HepG2 (cell line): ENCODE data around the gene TBX10. TPM values are rescaled to one million over a fixed set of nuclear protein-coding genes. Genes with fewer than 3 reads are reported as not detected.

ENCODE experiments used
- ATAC-seq: fragments of 200-7000 bp; cut with Tn5 transposase; 3 replicates; pipeline ENCODE4 v1.9.1; 2020; ENCODE audit warnings: mild to moderate bottlenecking, moderate library complexity
- BruUV-seq: library from RNA; stranded (reverse); fragments of 400-500 nt; replicated peaks from 2 replicates; lab custom pipeline; 2021; lab: Mats Ljungman, UMichigan
- CTCF ChIA-PET: fragments of 300-600 bp; formaldehyde crosslinking; extraction: SDS; loops from one replicate; lab custom pipeline; 2021; ENCODE audit warnings: low total read pairs, inconsistent platforms, low intra/inter-chr PET ratio; lab: Yijun Ruan, JAX
- POLR2A ChIA-PET: fragments of 350-600 bp; sonication (Branson Sonifier 250); formaldehyde crosslinking; loops from one replicate; lab custom pipeline; 2020; ENCODE audit warnings: antibody characterized with exemption, inconsistent platforms; lab: Yijun Ruan, JAX
- DNase-seq: peaks from one replicate; pipeline ENCODE4 v3.0.0-alpha.2; 2015; ENCODE audit warnings: low spot score
- FAIRE-seq: peaks from 3 replicates; lab custom pipeline; 2011; peaks lifted over from hg19 to GRCh38; lab: Jason Lieb, UNC
- H2AFZ ChIP-seq: one replicate; pipeline ENCODE4 v1.6.1; 2011; ENCODE audit warnings: low read length, inconsistent platforms
- H3K27ac ChIP-seq: fragments of 300-600 bp; 3 replicates; pipeline ENCODE4 v1.8.0; 2011; ENCODE audit warnings: mixed run types, mild to moderate bottlenecking, mixed read lengths, low read length, inconsistent platforms; ENCODE audit not compliant: insufficient read depth; ENCODE audit errors: extremely low read length
- H3K27me3 ChIP-seq, 2 experiments: fragments of 200-600 bp in 1 of 2; 2 replicates in 1 of 2; 3 replicates in 1 of 2; pipeline versions ENCODE4 v1.6.0 to v1.8.0; 2011; ENCODE audit warnings: low read length in 2 of 2, mild to moderate bottlenecking in 2 of 2, moderate library complexity in 2 of 2, inconsistent platforms in 1 of 2; ENCODE audit not compliant: insufficient read depth in 2 of 2, control insufficient read depth in 1 of 2
- H3K36me3 ChIP-seq, 2 experiments: fragments of 200-600 bp in 1 of 2; replicated peaks in 1 of 2; 2 replicates in 1 of 2; 3 replicates in 1 of 2; pipeline versions ENCODE4 v1.5.1 to v1.8.0; 2011; ENCODE audit warnings: low read length in 2 of 2, inconsistent platforms in 1 of 2; ENCODE audit not compliant: insufficient read depth in 2 of 2, control insufficient read depth in 1 of 2
- H3K4me1 ChIP-seq: 2 replicates; pipeline ENCODE4 v1.5.1; 2012; ENCODE audit warnings: low read length, inconsistent platforms; ENCODE audit not compliant: insufficient read depth
- H3K4me2 ChIP-seq: 2 replicates; pipeline ENCODE4 v1.6.0; 2011; ENCODE audit warnings: low read depth, low read length, inconsistent platforms
- H3K4me3 ChIP-seq, 3 experiments: fragments of 200-600 bp in 1 of 3; sonication (generic), shearing (Covaris generic) in 1 of 3; replicated peaks in 1 of 3; 2 replicates each; pipeline ENCODE4 v1.5.1; 2011 to 2016; ENCODE audit warnings: low read length in 3 of 3, inconsistent platforms in 2 of 3, low read depth in 2 of 3, mild to moderate bottlenecking in 2 of 3, control low read depth in 1 of 3, mixed read lengths in 1 of 3; ENCODE audit not compliant: insufficient read depth in 1 of 3
- H3K79me2 ChIP-seq: one replicate; pipeline ENCODE4 v1.6.1; 2011; ENCODE audit warnings: low read length, inconsistent platforms; ENCODE audit not compliant: insufficient read depth
- H3K9ac ChIP-seq: 2 replicates; pipeline ENCODE4 v1.6.0; 2011; ENCODE audit warnings: mild to moderate bottlenecking, low read depth, low read length, inconsistent platforms; ENCODE audit not compliant: insufficient read depth
- H3K9me3 ChIP-seq: 2 replicates; pipeline ENCODE4 v1.5.1; 2012; ENCODE audit warnings: mild to moderate bottlenecking, low read length
- H4K20me1 ChIP-seq: 2 replicates; pipeline ENCODE4 v1.6.0; 2011; ENCODE audit warnings: inconsistent platforms, mild to moderate bottlenecking, low read length, moderate library complexity; ENCODE audit not compliant: insufficient read depth
- AHR ChIP-seq: IDR thresholded peaks from 2 replicates; pipeline ENCODE4 v1.6.1; 2018; ENCODE audit warnings: missing genetic modification reagents, missing compliant biosample characterization
- ARHGAP35 ChIP-seq: sonication (generic); formaldehyde crosslinking; IDR thresholded peaks from 2 replicates; pipeline ENCODE4 v1.9.0; 2022; ENCODE audit warnings: mild to moderate bottlenecking, inconsistent platforms, moderate library complexity, missing genetic modification reagents, borderline replicate concordance
- GATA4 ChIP-seq: sonication (generic); IDR thresholded peaks from 2 replicates; pipeline ENCODE4 v1.6.1; 2016; ENCODE audit warnings: antibody characterized with exemption, low read depth, borderline replicate concordance
- IRX3 ChIP-seq: sonication (generic); formaldehyde crosslinking; IDR thresholded peaks from 2 replicates; pipeline ENCODE4 v1.8.1; 2023; ENCODE audit warnings: mild to moderate bottlenecking, low read depth, missing genetic modification reagents, borderline replicate concordance
- JARID2 ChIP-seq: sonication (generic); formaldehyde crosslinking; IDR thresholded peaks from 2 replicates; pipeline ENCODE4 v1.8.1; 2023; ENCODE audit warnings: missing genetic modification reagents, inconsistent platforms; ENCODE audit not compliant: insufficient replicate concordance
- KDM4B ChIP-seq: sonication (generic); formaldehyde crosslinking; IDR thresholded peaks from 2 replicates; pipeline ENCODE4 v1.4.0; 2020; ENCODE audit warnings: missing genetic modification reagents
- KMT2A ChIP-seq: sonication (generic); formaldehyde crosslinking; IDR thresholded peaks from 2 replicates; pipeline ENCODE4 v1.4.0; 2020; ENCODE audit warnings: missing genetic modification reagents
- MXI1 ChIP-seq: IDR thresholded peaks from 3 replicates; pipeline ENCODE4 v1.6.1; 2012; ENCODE audit warnings: low read depth, low read length, inconsistent platforms, borderline replicate concordance
- SPEN ChIP-seq: sonication (generic); formaldehyde crosslinking; IDR thresholded peaks from 2 replicates; pipeline ENCODE4 v1.5.1; 2020; ENCODE audit warnings: low read depth, mild to moderate bottlenecking, missing genetic modification reagents
- STAT5B ChIP-seq: sonication (generic); formaldehyde crosslinking; IDR thresholded peaks from 2 replicates; pipeline ENCODE4 v1.4.0; 2020; ENCODE audit warnings: missing genetic modification reagents
- ZFP62 ChIP-seq: sonication (generic); formaldehyde crosslinking; IDR thresholded peaks from 2 replicates; pipeline ENCODE4 v1.4.0; 2020; ENCODE audit warnings: missing genetic modification reagents
- ZNF546 ChIP-seq: sonication (generic); formaldehyde crosslinking; conservative IDR thresholded peaks from 2 replicates; pipeline ENCODE4 v1.8.1; 2023; ENCODE audit warnings: mild to moderate bottlenecking, missing genetic modification reagents
- ZNF614 ChIP-seq: IDR thresholded peaks from 2 replicates; pipeline ENCODE4 v1.6.1; 2018; ENCODE audit warnings: missing biosample characterization, missing genetic modification reagents, inconsistent platforms, borderline replicate concordance
- WGBS: methylation state at CpG from one replicate; pipeline ENCODE4 v1.1.6; 2017; ENCODE audit warnings: low lambda C conversion rate; 5-methylcytosine and 5-hydroxymethylcytosine counted together
- in situ Hi-C: cut with HindIII; loops from 2 replicates; pipeline ENCODE4 v1.10.0; 2017; ENCODE audit warnings: low pct_unique_long_range_greater_than_20kb; ENCODE audit not compliant: extremely low pct_ligation_motif_present
- intact Hi-C: fragments of 100-400 bp; cut with micrococcal nuclease; formaldehyde crosslinking; loops from one replicate; pipeline ENCODE4 v1.10.0; 2022; ENCODE audit not compliant: unreplicated experiment
- polyA plus RNA-seq, 8 experiments: library from polyadenylated mRNA; depleted of rRNA in 3 of 8; stranded (reverse) in 7 of 8; unstranded in 1 of 8; fragments of >200 nt; fragmentation: Illumina TruSeq in 4 of 8; extraction: Trizol in 4 of 8; gene quantifications; 2 replicates each; pipeline versions ENCODE4 v1.2.1 to v1.2.3, GENCODE V29; 2011 to 2016; ENCODE audit warnings: low read depth in 4 of 8, missing spikeins in 1 of 8, mixed read lengths in 1 of 8; ENCODE audit not compliant: insufficient read depth in 1 of 8
- total RNA-seq, 5 experiments: library from RNA; depleted of rRNA; stranded (reverse); fragments of >200 nt; fragmentation: Illumina TruSeq; extraction: Trizol; gene quantifications; 2 replicates each; pipeline ENCODE4 v1.2.3, GENCODE V29; 2016; ENCODE audit warnings: low read depth in 1 of 5
- TF ChIP-seq, protein P1 (sequence below): sonication (generic); formaldehyde crosslinking; IDR thresholded peaks from 2 replicates; pipeline ENCODE4 v1.4.0; 2020; ENCODE audit warnings: missing genetic modification reagents
- TF ChIP-seq, protein P2 (sequence below): sonication (generic); formaldehyde crosslinking; IDR thresholded peaks from 2 replicates; pipeline ENCODE4 v1.4.0; 2020; ENCODE audit warnings: mild to moderate bottlenecking, missing genetic modification reagents
- TF ChIP-seq, protein P3 (sequence below): sonication (generic); formaldehyde crosslinking; IDR thresholded peaks from 2 replicates; pipeline ENCODE4 v1.4.0; 2020; ENCODE audit warnings: mild to moderate bottlenecking, missing genetic modification reagents

The TBX10 gene
- total and polyA plus RNA-seq, 2 of the 13 experiments (the other 11 are each of a cell fraction or from before 2014, with no cell fraction given): 0.27 to 1.7 TPM

DNA sequence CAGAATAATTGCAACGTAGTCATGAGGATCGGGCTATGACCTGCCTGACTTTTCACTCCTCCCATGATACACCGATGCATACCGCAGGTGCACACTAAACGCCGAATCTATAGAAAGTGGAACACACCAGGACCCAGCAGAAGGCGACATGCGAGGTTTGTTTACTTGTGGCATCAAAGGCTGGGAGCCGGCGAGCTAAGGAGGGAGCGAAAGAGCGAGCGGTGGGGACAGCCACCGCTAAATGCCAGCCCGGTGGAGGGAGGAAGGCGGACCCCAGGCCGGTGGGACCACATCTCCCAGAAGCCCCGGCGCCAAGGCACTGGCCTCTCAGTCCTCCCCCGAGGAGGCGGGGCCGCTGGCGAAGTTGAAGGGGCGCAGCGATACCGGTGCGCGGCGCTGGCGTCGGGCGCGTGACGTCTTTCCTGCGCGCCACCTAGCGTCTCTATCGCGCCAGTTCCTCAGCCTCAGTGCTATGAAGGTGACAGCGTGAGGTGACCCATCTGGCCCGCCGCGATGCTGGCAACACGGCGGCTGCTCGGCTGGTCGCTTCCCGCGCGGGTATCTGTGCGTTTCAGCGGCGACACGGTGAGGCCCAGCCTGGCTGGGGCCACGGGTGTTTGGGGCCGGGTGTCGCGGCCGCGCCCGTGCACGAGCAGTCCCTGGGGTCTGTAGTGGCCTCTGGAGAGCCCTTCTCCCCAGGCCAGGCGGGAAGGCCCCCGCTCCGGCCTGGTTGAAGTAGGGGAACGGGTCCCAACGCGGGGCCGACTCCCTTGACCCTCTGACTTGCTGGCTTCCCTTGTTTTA, 32.9 kb downstream of the TBX10 start, which contains the start of gene NDUFV1:
TSS of gene NDUFV1 (plus strand) at position 445 of the 804 bp plus-strand sequence. CDS start at position 514, 69 bp downstream.
- intact Hi-C loops: loop anchor here (1.0 kb wide), 2 partner anchors 25 to 34 kb away; no protein-coding TSS in a partner anchor
- CTCF ChIA-PET: interaction anchor here (0.6 to 1.7 kb wide), 2 partner anchors 34 to 98 kb away, joined by 3 to 20 read pairs; no protein-coding TSS in a partner anchor
- in situ Hi-C loops: no loop called here
- no TSS peak for BruUV-seq
- peak; percentile 97 for ATAC-seq
- Histone ChIP-seq H2AFZ (peak within 1 kb of the TSS; percentile 82), H3K4me1 (peaks cover 21% of the 10 kb centered on the region), H3K9me3 (peaks cover 6% of the 10 kb centered on the region; the same call in 1 of the 2 replicates), H3K36me3 (peaks cover 6 to 31% of the 10 kb centered on the region in 2 experiments; a peak in 3 of 5 replicates), H3K79me2 (peaks cover 8% of the 10 kb centered on the region), H3K4me3 (peak within 1 kb of the TSS; percentile 81 to 92 (median 88)), H3K27ac (peak within 1 kb of the TSS; percentile 37), H3K9ac (peak within 1 kb of the TSS; percentile 85), H3K4me2 (peak within 1 kb of the TSS; percentile 92), H3K27me3 (peaks cover 2 to 10% of the 10 kb centered on the region in 2 experiments; a peak in 2 of 5 replicates), H4K20me1 (no peaks in the 10 kb centered on the region)
- DNase-seq: peak; percentile 90
- peak; percentile 93 for FAIRE-seq
- WGBS: 2% methylated on average over 9 of the region's 69 CpGs
- POLR2A ChIA-PET: interaction anchor here (1.5 kb wide), 1 partner anchor 23 kb away, joined by 7 read pairs; the partner anchor contains the start of gene NUDT8
- no peak for TF ChIP-seq STAT5B (CRISPR knock-in tag)
- TF ChIP-seq IRX3 (CRISPR knock-in tag): peak; percentile 60; the same call in 1 of the 2 replicates
- no peak; the same call in 1 of the 2 replicates for TF ChIP-seq ZNF614 (CRISPR knock-in tag)
- TF ChIP-seq SPEN (CRISPR knock-in tag): peak; percentile 86
- peak; percentile 72; the same call in 1 of the 2 replicates for TF ChIP-seq KMT2A (CRISPR knock-in tag)
- TF ChIP-seq, protein P1, sequence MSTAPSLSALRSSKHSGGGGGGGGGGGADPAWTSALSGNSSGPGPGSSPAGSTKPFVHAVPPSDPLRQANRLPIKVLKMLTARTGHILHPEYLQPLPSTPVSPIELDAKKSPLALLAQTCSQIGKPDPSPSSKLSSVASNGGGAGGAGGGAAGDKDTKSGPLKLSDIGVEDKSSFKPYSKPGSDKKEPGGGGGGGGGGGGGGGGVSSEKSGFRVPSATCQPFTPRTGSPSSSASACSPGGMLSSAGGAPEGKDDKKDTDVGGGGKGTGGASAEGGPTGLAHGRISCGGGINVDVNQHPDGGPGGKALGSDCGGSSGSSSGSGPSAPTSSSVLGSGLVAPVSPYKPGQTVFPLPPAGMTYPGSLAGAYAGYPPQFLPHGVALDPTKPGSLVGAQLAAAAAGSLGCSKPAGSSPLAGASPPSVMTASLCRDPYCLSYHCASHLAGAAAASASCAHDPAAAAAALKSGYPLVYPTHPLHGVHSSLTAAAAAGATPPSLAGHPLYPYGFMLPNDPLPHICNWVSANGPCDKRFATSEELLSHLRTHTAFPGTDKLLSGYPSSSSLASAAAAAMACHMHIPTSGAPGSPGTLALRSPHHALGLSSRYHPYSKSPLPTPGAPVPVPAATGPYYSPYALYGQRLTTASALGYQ: no peak
- TF ChIP-seq ZNF546 (CRISPR knock-in tag): 0 out of 2 replicates have a peak, but pooled peaks have one; percentile 20
- TF ChIP-seq, protein P2, sequence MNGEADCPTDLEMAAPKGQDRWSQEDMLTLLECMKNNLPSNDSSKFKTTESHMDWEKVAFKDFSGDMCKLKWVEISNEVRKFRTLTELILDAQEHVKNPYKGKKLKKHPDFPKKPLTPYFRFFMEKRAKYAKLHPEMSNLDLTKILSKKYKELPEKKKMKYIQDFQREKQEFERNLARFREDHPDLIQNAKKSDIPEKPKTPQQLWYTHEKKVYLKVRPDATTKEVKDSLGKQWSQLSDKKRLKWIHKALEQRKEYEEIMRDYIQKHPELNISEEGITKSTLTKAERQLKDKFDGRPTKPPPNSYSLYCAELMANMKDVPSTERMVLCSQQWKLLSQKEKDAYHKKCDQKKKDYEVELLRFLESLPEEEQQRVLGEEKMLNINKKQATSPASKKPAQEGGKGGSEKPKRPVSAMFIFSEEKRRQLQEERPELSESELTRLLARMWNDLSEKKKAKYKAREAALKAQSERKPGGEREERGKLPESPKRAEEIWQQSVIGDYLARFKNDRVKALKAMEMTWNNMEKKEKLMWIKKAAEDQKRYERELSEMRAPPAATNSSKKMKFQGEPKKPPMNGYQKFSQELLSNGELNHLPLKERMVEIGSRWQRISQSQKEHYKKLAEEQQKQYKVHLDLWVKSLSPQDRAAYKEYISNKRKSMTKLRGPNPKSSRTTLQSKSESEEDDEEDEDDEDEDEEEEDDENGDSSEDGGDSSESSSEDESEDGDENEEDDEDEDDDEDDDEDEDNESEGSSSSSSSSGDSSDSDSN (CRISPR knock-in tag): peak; percentile 69
- peak; percentile 63; the same call in 1 of the 2 replicates for TF ChIP-seq KDM4B
- no peak for TF ChIP-seq GATA4
- 0 out of 2 replicates have a peak, but pooled peaks have one; percentile 17 for TF ChIP-seq ARHGAP35
- TF ChIP-seq, protein P3, sequence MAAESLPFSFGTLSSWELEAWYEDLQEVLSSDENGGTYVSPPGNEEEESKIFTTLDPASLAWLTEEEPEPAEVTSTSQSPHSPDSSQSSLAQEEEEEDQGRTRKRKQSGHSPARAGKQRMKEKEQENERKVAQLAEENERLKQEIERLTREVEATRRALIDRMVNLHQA (CRISPR knock-in tag): no peak
- peak; percentile 92; the same call in 1 of the 3 replicates for TF ChIP-seq MXI1
- TF ChIP-seq ZFP62 (CRISPR knock-in tag): no peak
- TF ChIP-seq JARID2 (CRISPR knock-in tag): no peak
- TF ChIP-seq AHR (CRISPR knock-in tag): 0 out of 2 replicates have a peak, but pooled peaks have one; percentile 52
